Cardiac fibroblast (primary cell): Measurements from ENCODE around the gene KIAA0586.

ENCODE experiments used
- DNase-seq, 2 donors: peaks; one replicate each; pipeline versions ENCODE4 v3.0.0 to v3.0.0-alpha.2; 2010; ENCODE audit warnings: low read depth in 2 of 2
- H3K4me3 ChIP-seq, 2 donors: replicated peaks in 1 of 2; 1 replicate in 1 of 2; 2 replicates in 1 of 2; pipeline ENCODE4 v1.5.1; 2011; ENCODE audit warnings: low read depth in 2 of 2, low read length in 2 of 2, mild to moderate bottlenecking in 2 of 2, moderate library complexity in 1 of 2
- TF ChIP-seq, protein P1 (sequence below): IDR thresholded peaks from one replicate; pipeline ENCODE4 v1.5.1; 2011; ENCODE audit warnings: low read depth, mild to moderate bottlenecking, low read length, inconsistent platforms

The KIAA0586 gene

GRCh38 chr14:58599707-58600106, 172.2 kb downstream of the KIAA0586 start:
- TF ChIP-seq, protein P1, sequence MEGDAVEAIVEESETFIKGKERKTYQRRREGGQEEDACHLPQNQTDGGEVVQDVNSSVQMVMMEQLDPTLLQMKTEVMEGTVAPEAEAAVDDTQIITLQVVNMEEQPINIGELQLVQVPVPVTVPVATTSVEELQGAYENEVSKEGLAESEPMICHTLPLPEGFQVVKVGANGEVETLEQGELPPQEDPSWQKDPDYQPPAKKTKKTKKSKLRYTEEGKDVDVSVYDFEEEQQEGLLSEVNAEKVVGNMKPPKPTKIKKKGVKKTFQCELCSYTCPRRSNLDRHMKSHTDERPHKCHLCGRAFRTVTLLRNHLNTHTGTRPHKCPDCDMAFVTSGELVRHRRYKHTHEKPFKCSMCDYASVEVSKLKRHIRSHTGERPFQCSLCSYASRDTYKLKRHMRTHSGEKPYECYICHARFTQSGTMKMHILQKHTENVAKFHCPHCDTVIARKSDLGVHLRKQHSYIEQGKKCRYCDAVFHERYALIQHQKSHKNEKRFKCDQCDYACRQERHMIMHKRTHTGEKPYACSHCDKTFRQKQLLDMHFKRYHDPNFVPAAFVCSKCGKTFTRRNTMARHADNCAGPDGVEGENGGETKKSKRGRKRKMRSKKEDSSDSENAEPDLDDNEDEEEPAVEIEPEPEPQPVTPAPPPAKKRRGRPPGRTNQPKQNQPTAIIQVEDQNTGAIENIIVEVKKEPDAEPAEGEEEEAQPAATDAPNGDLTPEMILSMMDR: no peak

More at GRCh38 chr14:58599707-58600106, 172.2 kb downstream of the KIAA0586 start:
- H3K4me3 ChIP-seq: no peak overlapping the region
- DNase-seq: no peak
